A673 (cell line): Measurements from ENCODE around the gene RUNDC3A.

Experiments
- CTCF ChIP-seq: fragments of 300-800, 200-600 bp; sonication (generic); conservative IDR thresholded peaks from 2 replicates; pipeline ENCODE4 v1.5.1; 2017; ENCODE audit warnings: low read depth, mild to moderate bottlenecking, antibody characterized with exemption, low read length, moderate library complexity, mixed read lengths
- EZH2 ChIP-seq: fragments of 200-600 bp; sonication (generic); IDR thresholded peaks from 2 replicates; pipeline ENCODE4 v1.6.1; 2017; ENCODE audit warnings: borderline replicate concordance, low read depth, mild to moderate bottlenecking, mixed read lengths, antibody characterized with exemption, low read length; ENCODE audit not compliant: poor library complexity, severe bottlenecking

GRCh38 chr17:44312396-44313104, 4.1 kb downstream of the RUNDC3A start:
- TF ChIP-seq CTCF (no peak), EZH2 (no peak)
